Measurements from ENCODE around the gene LILRA2.
"Not testable (repeated sequence)": the region's sequence is repeated elsewhere in the genome, so short reads cannot be mapped to it uniquely, and the experiment has no call there.

Gene LILRA2

DNA sequence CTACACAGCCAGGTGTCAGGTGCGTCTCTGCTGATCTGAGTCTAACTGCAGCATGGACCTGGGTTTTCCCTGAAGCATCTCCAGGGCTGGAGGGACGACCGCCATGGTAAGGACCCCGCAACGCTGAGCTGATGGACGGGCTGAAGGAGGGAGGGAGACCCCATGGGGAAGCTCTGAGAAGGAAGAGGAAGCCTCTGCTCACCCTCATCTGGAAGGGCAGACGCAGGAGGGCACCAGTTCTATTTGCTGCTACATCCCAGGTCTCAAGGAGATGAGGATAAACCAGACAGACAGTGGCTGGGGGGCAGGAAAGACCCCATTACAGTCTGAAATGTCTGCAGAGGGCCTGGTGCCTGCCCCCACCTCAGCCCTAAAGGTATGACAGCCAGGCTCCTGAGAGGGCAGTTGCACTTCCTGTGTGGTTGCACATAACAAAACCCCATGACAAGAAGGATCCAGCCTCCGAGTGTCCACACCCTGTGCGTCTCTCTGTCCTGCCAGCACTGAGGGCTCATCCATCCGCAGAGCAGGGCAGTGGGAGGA is at the start of gene LILRA2:
TSS of gene LILRA2 (plus strand) at position 461 of the 543 bp plus-strand sequence. CDS start 89 bp downstream, outside the sequence.
- DNase-seq = no peak

DNA sequence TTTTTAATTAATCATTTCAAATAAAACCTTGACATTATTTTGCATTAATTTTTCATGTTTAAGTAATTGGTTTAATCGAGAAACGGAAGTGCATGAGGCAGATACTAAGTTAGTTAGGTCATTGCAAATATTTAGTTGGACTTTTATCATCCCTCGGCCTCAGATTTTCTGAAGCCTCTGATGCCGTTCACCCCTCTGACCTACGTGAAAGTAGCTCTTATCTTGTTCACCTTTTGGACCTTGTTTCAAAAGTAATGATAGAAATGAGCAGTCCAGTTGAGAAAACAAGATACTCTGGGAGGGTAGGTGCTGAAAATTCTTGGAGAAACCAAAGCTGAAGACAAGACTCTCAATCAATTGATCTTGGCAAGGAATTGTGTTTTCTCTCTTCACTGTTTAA is 48.0 kb upstream of the LILRA2 start:
- DNase-seq = no peak

DNA sequence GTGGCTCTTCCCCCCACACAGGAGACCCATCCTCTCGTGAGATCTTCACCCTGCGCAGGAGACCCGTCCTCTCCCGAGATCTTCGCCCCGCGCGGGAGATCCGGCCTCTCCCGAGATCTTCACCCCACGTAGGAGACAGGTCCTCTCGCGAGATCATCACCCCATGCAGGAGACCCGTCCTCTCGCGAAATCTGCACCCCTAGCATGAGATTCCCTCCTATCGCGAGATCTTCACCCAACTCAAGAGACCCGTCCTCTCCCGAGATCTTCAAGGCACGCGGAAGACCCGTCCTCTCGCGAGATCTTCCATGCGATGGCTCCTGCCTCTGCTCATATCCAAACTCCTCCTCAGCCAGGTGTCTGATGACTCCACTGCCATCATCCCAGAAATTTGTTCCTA is 46.6 kb upstream of the LILRA2 start:
- DNase-seq = no peak

DNA sequence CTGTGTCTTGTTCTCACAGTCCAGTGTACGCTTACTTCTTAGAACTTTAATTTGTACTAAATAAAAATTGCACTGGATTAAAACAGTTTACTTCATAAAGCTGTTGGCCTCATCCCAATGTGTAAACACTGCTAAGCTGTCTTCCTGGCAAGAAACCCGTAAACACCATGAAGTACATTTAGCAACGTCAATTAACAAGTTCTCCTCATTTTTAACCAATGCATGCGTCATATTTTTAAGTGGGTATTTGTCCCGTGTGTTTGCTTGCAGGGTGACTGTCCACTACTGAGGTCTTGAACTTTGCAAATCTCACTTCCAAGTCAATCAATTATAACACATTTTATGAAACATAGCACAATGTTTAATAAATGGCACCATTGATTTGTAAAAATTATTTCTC is 42.7 kb upstream of the LILRA2 start:
- no peak for DNase-seq

DNA sequence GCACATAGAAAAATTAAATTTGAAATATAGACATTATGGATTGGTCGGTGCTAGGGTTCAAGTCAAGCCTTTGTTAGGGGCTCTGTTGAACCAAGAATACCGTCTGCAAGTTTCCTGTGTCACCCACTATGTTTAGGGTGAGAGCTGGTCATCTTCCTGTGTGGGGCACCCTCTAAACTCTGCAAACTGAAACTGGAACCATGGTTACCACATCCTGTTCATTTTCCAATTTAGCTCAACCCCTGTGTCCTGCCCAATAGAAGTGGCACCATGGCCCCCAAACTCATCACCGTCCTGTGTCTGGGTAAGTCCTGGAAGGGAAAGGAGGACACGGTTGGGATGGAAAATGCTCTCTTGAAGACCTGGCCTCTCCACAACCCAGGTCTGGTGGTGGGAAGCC is 41.1 kb upstream of the LILRA2 start:
- no peak for DNase-seq

DNA sequence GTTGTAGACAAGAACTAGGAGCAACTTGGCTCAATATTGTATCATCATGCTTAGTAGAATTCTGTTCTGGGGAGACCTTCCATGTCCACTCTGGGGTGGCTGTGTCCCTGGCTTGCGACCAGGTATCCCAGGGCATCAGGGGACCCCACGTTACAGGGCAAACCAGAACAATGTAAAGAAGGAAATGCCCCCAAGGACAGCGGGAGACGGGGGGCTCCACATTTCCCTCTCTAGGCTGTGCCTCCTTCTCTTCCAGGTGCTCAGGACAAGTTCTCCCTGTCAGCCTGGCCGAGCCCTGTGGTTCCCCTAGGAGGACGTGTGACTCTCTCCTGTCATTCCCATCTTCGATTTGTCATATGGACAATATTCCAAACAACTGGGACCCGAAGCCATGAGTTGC is 40.1 kb upstream of the LILRA2 start:
- no peak for DNase-seq

DNA sequence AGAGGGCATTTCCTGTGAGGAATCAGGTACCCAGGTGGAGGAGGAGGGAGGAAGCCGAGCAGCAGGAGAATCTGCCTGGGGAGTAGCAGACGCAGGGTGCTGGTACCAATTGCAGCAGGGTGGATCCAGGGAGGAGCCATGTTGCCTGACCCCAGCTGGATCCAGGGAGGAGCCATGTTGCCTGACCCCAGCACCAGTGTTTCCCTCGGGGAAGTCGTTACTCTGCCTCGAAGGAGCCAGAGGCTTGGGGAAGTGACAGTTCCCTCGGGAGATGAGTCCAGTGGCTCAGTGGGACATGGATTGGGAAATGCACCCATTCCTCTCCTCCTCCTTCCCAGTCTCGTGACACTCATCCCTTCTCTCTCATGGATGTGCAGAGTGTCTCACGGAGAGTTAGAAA is 39.4 kb upstream of the LILRA2 start:
- no peak for DNase-seq

DNA sequence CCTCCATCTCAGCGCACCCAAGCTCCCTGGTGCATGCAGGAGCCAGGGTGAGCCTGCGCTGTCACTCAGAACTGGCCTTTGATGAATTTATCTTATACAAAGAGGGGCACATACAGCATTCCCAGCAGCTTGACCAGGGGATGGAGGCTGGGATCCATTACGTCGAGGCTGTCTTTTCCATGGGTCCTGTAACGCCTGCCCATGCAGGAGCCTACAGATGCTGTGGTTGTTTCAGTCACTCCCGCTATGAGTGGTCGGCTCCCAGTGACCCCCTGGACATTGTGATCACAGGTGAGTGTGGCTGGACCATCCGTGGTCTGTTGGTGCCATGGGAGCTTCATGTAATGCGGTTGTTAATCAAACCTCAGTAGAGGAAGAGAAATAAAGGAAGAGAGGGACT is 38.0 kb upstream of the LILRA2 start:
- DNase-seq = no peak

DNA sequence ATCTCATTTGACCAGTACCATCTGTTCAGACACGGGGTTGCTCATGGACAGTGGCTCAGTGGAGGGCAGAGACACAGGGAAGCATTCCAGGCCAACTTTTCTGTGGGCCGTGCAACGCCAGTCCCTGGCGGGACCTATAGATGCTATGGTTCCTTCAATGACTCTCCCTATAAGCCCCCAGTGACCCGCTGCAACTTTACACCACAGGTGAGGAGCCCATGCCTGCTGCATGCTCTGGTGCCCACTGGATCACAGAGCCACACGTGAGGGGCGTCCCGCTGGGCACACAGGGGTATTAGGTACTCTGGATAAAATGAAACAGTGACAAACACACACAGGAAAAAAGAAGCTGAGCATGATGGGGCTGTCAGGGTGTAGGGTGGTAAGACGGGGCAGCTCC is 36.6 kb upstream of the LILRA2 start:
- no peak for DNase-seq

DNA sequence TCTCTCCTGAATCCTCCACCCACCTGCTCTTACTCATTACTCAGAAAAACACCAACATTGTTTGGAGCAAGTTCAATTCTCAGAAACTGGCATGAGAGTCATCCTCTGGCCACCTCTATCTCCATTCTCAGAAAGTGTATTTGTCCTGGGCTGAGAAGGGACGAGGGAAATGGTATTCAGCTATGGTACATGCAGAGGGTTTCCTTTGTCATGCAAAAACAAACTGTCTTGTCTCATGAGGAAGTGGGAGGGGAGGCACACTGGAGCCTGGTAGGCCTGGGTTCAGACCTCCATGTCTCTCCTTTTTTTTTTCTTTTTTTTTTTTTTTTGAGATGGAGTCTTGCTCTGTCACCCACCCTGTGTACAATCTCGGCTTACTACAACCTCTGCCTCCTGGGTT is 31.9 kb upstream of the LILRA2 start:
- DNase-seq = no peak

DNA sequence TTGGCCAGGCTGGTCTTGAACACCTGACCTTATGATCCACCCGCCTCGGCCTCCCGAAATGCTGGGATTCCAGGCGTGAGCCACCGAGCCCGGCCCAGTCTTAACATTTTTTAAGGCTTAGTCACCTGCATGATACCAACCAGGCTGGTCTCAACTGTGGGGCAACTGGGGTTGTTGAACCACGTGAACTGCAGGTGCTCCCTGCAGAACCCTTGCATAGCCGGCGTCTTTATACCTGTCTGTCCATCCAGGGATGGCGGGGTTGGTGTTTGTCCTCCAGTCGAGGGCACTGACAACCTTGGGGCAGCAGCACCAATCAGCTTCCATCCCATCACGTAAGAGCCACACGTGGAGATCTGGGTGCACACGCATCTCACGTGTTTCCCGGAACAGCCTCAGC is 24.8 kb upstream of the LILRA2 start:
- no peak for DNase-seq

DNA sequence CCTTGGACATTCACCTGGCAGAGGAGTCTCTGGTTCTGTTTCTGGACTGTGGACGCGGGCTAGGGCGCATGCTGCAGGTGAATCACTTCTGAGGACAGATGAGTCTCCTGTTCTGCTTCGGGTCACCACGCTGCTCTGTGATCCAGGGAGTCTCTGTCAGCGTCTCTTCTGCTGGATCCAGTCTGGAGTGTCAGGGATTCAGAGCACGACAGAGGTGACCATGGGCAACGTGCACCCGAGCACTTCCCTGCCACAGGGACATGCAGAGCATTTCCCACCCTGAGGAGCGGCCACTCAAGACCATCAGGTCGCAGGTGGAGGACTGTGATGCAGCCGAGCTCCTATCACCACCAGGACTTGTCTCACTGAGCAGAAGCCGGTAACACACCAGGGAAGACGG is 24.4 kb upstream of the LILRA2 start:
- DNase-seq = no peak

DNA sequence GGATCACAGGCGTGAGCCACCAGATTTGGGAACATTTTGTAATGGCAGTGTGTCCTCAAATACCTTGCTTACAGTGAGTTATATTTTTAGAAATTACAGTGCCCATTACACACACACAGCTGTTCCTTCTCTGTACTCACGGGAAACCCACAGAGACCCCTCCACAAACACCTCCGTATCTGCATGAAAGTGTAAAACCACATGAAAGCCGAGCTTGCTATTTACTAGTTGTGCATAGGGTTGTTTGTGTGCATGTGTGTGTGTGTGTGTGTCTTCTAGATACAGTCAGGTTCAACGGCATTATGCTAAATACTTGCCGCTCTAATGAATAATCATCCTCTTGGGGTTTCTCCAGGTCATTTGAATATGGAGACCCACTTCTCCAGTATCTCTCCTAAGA is 22.3 kb upstream of the LILRA2 start:
- no peak for DNase-seq

DNA sequence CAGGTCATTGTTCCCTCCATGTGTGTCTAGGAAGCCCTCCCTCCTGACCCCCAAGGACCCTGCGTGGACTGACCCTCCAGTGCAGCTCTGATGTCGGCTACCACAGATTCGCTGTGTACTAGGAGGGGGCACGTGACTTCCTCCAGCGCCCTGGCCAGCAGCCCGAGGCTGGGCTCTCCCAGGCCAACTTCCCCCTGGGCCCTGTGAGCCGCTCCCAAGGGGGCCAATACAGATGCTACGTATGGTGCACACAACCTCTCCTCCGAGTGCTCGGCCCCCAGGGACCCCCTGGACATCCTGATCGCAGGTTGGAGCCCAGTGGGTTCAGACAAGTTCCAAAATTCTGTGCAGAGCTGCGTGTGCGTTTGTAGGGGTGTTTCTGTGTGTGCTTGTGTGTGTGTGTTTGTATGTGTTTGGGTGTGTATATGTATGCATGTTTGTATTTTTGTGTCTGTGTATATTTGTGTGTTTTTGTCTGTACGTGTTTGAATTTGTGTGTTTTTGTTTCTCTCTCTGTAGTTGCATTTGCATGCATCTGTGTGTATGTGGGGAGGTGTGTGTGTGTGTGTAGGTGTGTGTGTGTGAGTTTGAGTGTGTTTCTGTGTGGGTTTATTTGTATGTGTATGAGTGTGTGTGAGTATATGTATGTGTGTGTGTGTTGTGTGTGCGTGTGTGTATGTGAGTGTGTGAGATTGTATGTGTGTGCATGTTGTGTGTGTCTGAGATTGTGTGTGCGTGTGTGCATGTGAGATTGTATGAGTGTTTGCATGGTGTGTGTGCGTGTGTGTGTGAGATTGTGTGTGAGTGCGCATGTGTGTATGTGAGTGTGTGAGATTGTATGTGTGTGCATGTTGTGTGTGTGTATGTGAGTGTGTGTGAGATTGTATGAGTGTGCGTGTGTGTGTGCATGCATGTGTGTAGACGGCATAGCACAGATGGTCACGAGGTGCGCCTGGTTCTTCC is 21.4 kb upstream of the LILRA2 start:
- no peak for DNase-seq

DNA sequence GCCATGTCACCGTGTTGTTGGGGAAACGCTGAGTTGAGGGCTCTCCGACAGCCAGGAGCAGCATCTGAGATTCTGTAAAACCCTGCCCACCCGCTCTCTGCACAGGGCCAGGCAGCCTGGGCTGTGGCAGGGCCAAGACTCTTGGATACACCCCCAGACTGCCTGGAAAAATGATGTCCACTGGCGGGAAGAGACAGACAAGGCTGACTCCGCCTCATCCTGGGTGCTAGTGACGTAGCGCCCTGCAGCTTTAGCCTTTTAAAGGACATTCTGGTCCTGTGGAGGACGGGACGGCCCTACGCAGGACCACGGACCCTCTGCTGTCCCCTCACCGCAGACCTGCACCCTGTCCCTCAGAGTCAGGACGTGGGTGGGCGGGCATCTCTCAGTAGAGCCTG is 20.7 kb upstream of the LILRA2 start:
- no peak for DNase-seq

DNA sequence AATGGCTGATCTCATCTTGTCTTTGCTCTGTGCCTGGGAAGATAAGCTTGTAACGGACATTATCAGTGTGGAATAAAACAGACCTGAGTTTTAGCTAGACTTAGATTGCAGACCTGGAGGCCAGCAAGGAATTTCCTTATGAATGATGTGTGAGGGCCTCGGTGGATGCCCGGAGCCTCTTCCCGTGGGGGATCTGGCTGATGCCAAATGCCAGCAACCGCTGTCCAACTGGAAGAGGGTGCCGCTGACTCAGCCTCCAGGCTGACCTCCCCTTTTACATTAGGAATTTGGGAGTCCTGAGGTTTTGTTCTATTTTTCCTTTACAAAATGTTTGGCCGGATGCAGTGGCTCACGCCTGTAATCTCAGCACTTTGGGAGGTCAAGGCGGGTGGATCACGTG is 19.6 kb upstream of the LILRA2 start:
- DNase-seq = no peak

DNA sequence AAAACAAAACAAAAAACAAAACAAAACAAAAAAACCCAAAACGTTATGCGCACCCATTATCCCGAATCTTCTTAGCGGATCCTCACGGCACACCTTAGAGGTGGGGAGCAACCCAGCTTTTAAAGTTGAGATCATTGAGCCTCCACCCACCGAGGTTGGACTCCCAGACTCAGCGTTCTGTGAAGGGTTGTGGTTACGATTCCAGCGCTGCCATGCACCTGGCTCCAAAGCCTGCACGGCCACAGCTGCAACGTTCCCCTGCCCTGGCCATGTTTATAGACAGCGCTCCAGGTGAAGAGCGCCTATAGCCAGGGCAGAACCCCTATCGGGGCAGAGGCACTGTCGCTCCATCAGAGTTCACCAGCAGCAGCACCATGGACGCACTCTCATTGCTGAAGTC is 18.7 kb upstream of the LILRA2 start:
- no peak for DNase-seq

DNA sequence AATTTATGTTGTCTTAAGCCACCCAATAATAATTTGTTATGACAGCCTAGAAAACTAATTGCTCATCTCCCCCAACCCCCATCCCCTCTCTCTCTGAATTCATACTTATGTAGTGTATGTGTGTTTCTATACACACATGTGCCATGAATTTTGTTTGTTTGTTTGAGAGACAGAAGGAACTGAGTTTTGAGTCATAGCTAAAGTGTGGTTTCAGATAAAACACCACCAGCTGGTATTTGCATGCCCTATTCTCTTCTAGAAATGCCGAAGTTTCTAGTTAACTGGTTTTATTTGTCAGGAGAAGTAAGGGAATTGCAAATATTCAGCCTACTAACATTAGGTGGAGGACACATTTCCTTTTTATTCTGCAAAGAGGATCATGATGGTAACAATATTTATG is 17.4 kb upstream of the LILRA2 start:
- DNase-seq = no peak

DNA sequence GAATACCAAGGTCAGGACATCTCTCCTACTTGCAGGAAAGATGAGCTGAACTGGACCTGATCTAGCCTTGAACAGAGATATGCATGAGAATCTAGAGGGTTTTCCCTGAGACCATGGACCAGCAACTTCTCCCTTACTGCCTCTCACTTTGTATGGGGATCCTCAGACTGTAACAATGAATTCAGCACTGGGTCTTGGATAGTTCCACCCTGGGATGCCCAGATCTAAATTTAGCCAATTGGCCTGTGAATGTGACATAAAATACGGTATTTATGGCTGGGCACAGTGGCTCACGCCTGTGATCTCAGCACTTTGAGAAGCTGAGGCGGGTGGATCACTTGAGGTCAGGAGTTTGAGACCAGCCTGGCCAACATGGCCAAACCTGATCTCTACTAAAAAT is 15.3 kb upstream of the LILRA2 start:
- DNase-seq = no peak

DNA sequence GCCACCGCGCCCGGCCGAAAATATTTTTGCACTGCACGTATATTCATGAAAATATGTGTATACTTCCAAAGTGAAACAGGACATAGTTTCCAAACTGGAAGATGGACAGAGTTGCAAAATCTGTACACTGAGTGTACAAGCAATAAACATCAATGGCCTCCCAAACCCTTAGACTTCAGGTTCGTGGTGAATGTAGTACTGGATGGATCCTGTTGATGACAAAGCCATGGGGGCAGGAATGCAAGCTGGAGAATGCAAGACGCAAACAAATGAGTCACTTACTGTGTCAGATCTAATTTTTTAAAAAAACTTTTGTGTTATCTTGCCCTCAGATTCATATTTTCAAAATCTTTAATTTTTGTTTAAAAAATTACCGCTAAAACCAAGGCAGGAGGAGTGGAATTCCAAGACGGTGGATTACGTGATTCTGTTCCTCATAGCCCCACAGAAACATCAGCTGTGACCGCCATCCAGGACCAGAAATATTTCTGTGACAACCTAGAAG is 12.7 kb upstream of the LILRA2 start:
- no peak for DNase-seq

DNA sequence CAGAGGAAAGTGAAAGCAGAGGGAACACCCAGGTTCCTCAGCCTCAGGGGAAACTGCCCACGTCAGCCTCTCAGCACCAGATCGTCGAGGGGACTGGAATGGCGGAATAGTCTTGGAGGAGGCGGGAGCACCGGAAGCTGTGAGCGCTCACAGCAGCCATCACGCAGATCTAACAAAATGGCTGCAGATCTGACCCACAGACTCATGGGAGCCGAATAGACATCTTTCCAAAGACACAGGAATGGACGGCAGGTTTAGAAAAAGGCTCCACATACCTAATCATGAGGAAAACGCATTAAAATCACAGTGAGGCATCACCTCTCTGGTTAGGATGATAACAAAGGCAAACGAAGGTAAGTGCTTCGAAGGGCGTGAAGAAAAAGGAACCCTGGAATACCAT is 11.8 kb upstream of the LILRA2 start:
- no peak for DNase-seq

DNA sequence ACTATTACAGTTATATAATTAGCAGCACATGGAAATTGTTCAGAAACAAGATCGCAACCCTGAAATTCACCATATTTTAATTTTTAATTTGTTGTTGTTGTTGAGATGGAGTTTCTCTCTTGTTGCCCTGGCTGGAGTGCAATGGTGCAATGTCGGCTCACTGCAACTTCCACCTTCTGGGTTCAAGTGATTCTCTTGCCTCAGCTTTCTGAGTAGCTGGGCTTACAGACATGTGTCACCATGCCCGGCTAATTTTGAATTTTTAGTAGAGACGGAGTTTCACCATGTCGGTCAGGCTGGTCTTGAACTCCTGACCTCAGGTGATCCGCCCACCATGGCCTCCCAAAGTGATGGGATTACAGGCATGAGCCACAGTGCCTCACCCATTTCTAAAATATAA is 10.4 kb upstream of the LILRA2 start:
- not testable (repeated sequence) for DNase-seq

DNA sequence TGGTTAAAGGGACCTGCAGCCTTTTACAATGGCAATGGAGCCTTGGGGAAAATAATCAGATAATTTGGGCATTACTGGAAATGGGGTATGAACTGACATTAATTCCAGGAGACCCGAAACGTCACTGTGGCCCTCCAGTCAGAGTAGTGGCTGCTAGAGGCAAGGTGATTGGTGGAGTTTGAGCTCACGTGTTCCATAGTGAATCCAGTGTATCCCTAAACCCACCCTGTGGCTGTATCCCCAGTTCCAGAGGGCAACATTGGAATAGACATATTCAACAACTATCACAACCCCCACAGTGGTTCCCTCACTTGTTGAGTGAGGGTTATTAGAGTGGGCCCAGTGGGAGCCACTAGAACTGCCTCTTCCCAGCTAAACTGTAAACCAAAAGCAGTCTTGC is 3.3 kb upstream of the LILRA2 start:
- no peak for DNase-seq

Measured in activated T-cell treated with anti-CD3 and anti-CD28 coated beads, Interleukin-2, amount 50 U/mL, for 48 hours (primary cell).